Posterior vena cava (tissue), 2 donors: ENCODE results near the gene ESPNL. TPM values are rescaled to one million over a fixed set of nuclear protein-coding genes. Genes with fewer than 3 reads are reported as not detected.

Experiments used
- DNase-seq: peaks from one replicate; pipeline ENCODE4 v3.0.0-alpha.2; 2020; ENCODE audit warnings: low spot score
- intact Hi-C, 2 donors: fragments of 100-400 bp; cut with DNase I; formaldehyde crosslinking; loops; one replicate each; pipeline versions ENCODE4 v1.14.1 to v1.14.2; 2022 to 2023
- total RNA-seq, 2 donors: library from RNA; stranded (reverse); fragmentation: NEBNext Ultra II Directional; extraction: Animal tissue kit (Norgen Biotek cat#: 25700); gene quantifications; one replicate each; pipeline ENCODE4 v1.2.1, GENCODE V29; 2021
- donor health status: DM: yes; HTN: yes; CAD: no.
- donor health status: DM: yes; HTN: yes; CAD: no.

Gene ESPNL
- total RNA-seq, 2 donors from 2014 or later: 0.24 to 3.0 TPM

GRCh38 chr2:238171575-238172187 lies 71.5 kb downstream of the ESPNL start:
- intact Hi-C loops: no loop called here
- no peak for DNase-seq

- no peak for DNase-seq
- intact Hi-C loops: no loop called here
These were observed 72.3 kb downstream of the ESPNL start for GRCh38 chr2:238172439-238172838.

- DNase-seq: no peak
- intact Hi-C loops: no loop called here
These were observed 73.6 kb downstream of the ESPNL start for GRCh38 chr2:238173692-238174091.

GRCh38 chr2:238174291-238174690 lies 74.2 kb downstream of the ESPNL start:
- intact Hi-C loops: no loop called here
- no peak for DNase-seq

GRCh38 chr2:238174701-238175100 lies 74.6 kb downstream of the ESPNL start:
- intact Hi-C loops: no loop called here

GRCh38 chr2:238176613-238177012 lies 76.5 kb downstream of the ESPNL start:
- intact Hi-C loops: no loop called here
- DNase-seq: no peak

More at GRCh38 chr2:238174701-238175100, 74.6 kb downstream of the ESPNL start:
- no peak for DNase-seq

- intact Hi-C loops: no loop called here
- no peak for DNase-seq
These were observed 80.4 kb downstream of the ESPNL start for GRCh38 chr2:238180554-238180953.

GRCh38 chr2:238182362-238182761 lies 82.2 kb downstream of the ESPNL start:
- intact Hi-C loops: no loop called here

More at GRCh38 chr2:238182362-238182761, 82.2 kb downstream of the ESPNL start:
- no peak for DNase-seq

Other genes starting within 250 kb of the ESPNL start
- gene RAMP1, start 240.7 kb upstream of the ESPNL start, total RNA-seq: 100 to 1,000 TPM; 114 to 116 TPM
- gene UBE2F, start 133.3 kb upstream of the ESPNL start, total RNA-seq: 10 to 100 TPM; 49.5 to 49.9 TPM
- 10 to 100 TPM in 1 of 2 donors, 1 to 10 TPM in 1; 8.6 to 11.5 TPM for gene SCLY, start 39.3 kb upstream of the ESPNL start, total RNA-seq
- gene KLHL30, start 38.3 kb downstream of the ESPNL start, total RNA-seq: 10 to 100 TPM in 1 of 2 donors, 1 to 10 TPM in 1; 9.6 to 10.7 TPM
- 1 to 10 TPM in 1 of 2 donors, under 1 TPM in 1; 0.79 to 2.3 TPM for gene ERFE, start 58.6 kb downstream of the ESPNL start, total RNA-seq
- gene ILKAP, start 103.4 kb downstream of the ESPNL start, total RNA-seq: 10 to 100 TPM; 32.2 to 34.9 TPM
- 1 to 10 TPM; 2.3 to 6.9 TPM for gene HES6, start 139.7 kb downstream of the ESPNL start, total RNA-seq
- gene PER2, start 188.3 kb downstream of the ESPNL start, total RNA-seq: 10 to 100 TPM; 10.1 to 16.8 TPM
- gene TRAF3IP1, start 220.2 kb downstream of the ESPNL start, total RNA-seq: 10 to 100 TPM; 27.1 to 37.2 TPM